ENCODE data around the gene ADK. TPM values are rescaled to one million over a fixed set of nuclear protein-coding genes. Genes with fewer than 3 reads are reported as not detected.

ADK gene
- total RNA-seq, 2 donors from 2014 or later, result 34.7 to 36.8 TPM

DNA sequence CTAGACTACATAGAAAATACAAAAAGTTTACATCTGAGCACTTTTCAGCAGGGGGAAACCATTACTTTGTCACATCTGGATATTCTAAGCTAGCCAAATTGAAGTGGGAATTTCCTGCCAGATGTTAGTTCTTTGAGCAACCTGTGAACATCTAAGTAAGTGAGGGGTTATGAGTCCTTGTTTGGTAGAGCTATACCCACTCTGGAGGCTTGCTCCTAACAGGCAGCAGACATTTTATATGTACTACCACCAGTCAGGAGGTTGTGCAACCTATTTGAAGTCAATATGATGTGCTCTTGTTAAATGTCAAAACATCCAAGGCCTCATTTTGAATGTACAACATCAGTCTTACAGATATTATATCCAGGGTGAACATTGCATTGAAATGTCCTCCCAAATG, 532.0 kb downstream of the ADK start:
- H3K36me3 Mint-ChIP-seq (ENCODE audit: low read depth), result peaks cover 2% of the 10 kb centered on the region
- no peak overlapping the region for H3K27ac Mint-ChIP-seq
- H3K9me3 ChIP-seq (ENCODE audit: control insufficient read depth, low read length, poor library complexity, severe bottlenecking), result no peaks in the 10 kb centered on the region
- ATAC-seq, result no peak
- H3K4me1 Mint-ChIP-seq, result peaks cover 7% of the 10 kb centered on the region
- H3K4me3 Mint-ChIP-seq, result no peak overlapping the region
- no peaks in the 10 kb centered on the region for H3K27me3 Mint-ChIP-seq
- no peak for DNase-seq

DNA sequence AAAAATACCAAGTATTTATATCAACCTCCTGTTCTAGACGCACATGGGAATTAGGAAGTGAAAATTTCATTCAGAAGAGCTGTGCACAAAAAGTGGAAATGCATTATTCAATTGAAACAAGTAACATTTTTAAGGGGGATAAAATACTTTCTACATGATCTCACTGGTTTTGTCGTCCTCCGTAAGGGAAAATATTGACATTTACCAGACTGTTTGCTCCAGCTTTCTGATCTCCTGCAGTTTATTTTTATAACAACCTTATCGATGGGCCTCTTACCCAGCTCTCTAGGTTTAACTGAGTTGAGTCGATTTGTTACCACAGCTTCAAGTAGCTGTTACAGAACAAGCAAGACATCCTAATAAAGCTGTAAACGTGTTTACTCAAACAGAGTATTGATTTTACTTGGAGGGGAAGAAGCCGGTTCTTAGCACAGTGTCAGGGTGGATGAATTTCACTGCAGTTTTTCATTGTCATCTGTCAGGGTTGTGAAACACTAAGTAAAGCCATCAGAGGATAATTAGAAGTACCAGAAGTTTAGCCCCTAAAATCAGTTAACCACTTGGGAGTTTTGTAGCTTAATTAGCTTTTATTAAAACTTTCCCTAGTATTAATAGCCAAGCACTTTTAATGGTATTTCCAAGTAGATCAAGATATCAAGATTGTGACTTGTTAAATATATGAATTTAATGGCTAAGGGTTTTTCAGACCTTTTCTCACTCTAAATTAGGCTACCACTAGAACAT, 532.8 kb downstream of the ADK start:
- H3K9me3 ChIP-seq (ENCODE audit: control insufficient read depth, low read length, poor library complexity, severe bottlenecking), result no peaks in the 10 kb centered on the region
- ATAC-seq, result no peak
- no peaks in the 10 kb centered on the region for H3K27me3 Mint-ChIP-seq
- no peak overlapping the region for H3K4me3 Mint-ChIP-seq
- H3K27ac Mint-ChIP-seq, result no peak overlapping the region
- peaks cover 11% of the 10 kb centered on the region for H3K4me1 Mint-ChIP-seq
- DNase-seq, result no peak
- H3K36me3 Mint-ChIP-seq (ENCODE audit: low read depth), result peaks cover 2% of the 10 kb centered on the region

DNA sequence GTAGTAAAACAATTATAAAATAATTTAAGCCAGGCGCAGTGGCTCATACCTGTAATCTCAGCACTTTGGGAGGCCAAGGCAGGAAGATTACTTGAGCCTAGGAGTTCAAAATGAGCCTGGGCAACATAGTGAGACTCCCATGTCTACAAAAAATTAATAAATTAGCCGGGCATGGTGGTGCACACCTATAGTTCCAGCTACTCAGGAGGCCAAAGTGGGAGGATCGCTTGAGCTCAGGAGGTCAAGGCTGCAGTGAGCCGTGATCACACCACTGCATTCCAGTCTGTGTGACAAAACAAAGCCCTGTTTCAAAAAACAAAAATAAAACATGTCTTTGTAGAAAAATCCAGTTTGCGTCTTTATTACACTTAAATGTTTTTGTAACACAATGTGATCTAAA, 533.4 kb downstream of the ADK start:
- ATAC-seq, result no peak
- H3K27me3 Mint-ChIP-seq, result no peaks in the 10 kb centered on the region
- H3K27ac Mint-ChIP-seq, result no peak overlapping the region
- DNase-seq, result no peak
- no peak overlapping the region for H3K4me3 Mint-ChIP-seq
- no peaks in the 10 kb centered on the region for H3K9me3 ChIP-seq (ENCODE audit: control insufficient read depth, low read length, poor library complexity, severe bottlenecking)
- H3K4me1 Mint-ChIP-seq, result peaks cover 11% of the 10 kb centered on the region
- peaks cover 2% of the 10 kb centered on the region for H3K36me3 Mint-ChIP-seq (ENCODE audit: low read depth)

DNA sequence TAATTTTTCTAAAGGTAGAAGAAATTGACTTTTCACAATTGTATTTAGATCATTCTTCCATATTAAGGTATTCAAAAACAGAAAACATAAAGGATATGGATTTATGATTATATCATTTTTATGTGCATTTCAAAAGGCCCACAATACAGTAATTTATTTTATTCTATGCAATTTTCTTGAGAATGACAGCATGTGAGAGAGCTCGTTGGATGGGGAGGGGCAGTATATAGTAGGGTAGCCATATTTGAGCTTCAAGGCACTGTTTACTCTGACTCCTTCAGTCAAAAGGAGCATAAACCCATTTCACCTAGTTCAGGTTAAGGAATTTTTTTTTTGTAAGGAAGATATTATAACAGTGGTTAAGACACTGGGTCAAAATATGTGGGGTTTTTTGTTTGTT, 534.5 kb downstream of the ADK start:
- ATAC-seq, result no peak
- Mint-ChIP-seq H3K27me3 (no peaks in the 10 kb centered on the region), H3K36me3 (ENCODE audit: low read depth) (peaks cover 2% of the 10 kb centered on the region), H3K4me1 (peaks cover 11% of the 10 kb centered on the region), H3K27ac (no peak overlapping the region), H3K4me3 (no peak overlapping the region)
- DNase-seq, result no peak
- H3K9me3 ChIP-seq (ENCODE audit: control insufficient read depth, low read length, poor library complexity, severe bottlenecking), result no peaks in the 10 kb centered on the region

DNA sequence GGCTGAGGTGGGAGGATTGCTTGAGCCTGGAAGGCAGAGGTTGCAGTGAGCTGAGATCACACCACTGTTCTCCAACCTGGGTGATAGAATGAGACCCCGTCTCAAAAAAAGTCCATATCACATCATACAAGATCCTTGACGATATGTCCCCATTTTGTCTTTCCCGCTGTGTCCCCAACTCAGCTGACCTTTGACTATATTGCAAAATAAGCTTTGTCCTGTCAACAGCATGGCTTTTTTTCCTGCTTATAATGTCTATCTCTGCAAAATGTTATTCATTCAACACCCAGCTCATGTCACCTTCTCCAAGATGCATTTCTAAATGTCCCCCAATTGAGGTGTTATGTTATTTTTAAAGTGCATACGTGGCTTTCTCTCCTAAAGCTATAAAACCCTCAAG, 539.4 kb downstream of the ADK start:
- H3K36me3 Mint-ChIP-seq (ENCODE audit: low read depth), result peaks cover 2% of the 10 kb centered on the region

DNA sequence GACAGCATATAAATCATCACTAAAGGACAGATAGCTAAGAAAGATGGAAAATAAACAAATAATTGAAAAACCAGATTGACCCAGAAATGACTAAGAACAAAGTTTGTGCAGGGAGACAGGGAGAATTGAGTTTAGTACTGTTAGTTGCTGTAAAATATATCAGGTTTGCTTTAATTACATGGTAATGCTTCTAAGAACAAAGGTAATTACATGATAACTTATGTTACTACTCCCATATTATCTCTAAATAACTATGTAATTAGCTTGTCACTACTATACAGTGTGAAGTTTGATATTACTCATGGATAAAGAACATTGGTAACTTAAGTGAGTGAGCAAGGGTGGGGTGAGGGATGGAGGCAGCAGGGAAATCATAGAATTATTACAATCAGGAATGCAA, 540.1 kb downstream of the ADK start:
- Mint-ChIP-seq H3K4me1 (peaks cover 3% of the 10 kb centered on the region), H3K27me3 (no peaks in the 10 kb centered on the region), H3K36me3 (ENCODE audit: low read depth) (peaks cover 2% of the 10 kb centered on the region), H3K4me3 (no peak overlapping the region), H3K27ac (no peak overlapping the region)
- DNase-seq (no peak), ATAC-seq (no peak)
- H3K9me3 ChIP-seq (ENCODE audit: control insufficient read depth, low read length, poor library complexity, severe bottlenecking), result no peaks in the 10 kb centered on the region

More for the DNA sequence above, 539.4 kb downstream of the ADK start:
- Mint-ChIP-seq H3K4me1 (peaks cover 3% of the 10 kb centered on the region), H3K27me3 (no peaks in the 10 kb centered on the region), H3K27ac (peak overlapping the region; percentile 45), H3K4me3 (no peak overlapping the region)
- no peaks in the 10 kb centered on the region for H3K9me3 ChIP-seq (ENCODE audit: control insufficient read depth, low read length, poor library complexity, severe bottlenecking)
- ATAC-seq, result no peak
- DNase-seq, result no peak

DNA sequence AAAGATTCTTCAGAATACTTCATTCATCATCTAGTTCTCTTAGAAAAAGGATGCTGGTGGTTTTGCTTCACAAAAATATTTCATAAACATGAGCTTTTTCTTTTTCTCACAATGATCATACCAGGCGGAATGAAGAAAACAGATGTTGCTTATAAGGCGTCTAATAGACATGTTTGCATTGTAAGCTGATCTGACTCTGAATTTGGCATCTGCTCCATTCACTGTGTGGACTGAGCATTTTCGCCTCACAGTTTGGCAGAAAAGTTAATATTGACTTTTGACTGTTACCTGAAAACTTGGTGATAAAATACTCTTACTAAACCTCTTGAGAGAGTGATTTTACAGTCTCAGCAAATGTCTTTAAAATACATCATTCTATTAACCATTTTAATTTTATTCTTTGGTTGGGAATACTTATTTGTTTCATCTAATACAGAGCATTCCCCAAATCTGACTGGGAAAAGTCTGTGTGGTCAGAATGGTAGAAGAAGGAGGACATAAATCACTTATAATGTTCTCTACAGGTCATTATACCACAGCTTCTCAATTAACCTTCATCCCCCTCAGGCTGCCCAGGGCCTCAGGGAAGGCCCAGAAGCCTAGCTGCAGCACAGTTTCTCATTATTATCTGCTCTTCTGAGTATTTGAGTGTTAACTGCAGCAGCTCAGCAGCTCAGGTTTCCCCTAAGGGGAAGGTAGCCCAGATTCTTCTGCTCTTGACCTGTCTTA, 553.8 kb downstream of the ADK start:
- H3K27me3 Mint-ChIP-seq, result no peaks in the 10 kb centered on the region
- no peak overlapping the region for H3K4me3 Mint-ChIP-seq
- ATAC-seq, result no peak
- H3K36me3 Mint-ChIP-seq (ENCODE audit: low read depth), result peaks cover 10% of the 10 kb centered on the region
- H3K4me1 Mint-ChIP-seq, result peaks cover 2% of the 10 kb centered on the region
- no peak for DNase-seq
- no peaks in the 10 kb centered on the region for H3K9me3 ChIP-seq (ENCODE audit: control insufficient read depth, low read length, poor library complexity, severe bottlenecking)
- no peak overlapping the region for H3K27ac Mint-ChIP-seq

DNA sequence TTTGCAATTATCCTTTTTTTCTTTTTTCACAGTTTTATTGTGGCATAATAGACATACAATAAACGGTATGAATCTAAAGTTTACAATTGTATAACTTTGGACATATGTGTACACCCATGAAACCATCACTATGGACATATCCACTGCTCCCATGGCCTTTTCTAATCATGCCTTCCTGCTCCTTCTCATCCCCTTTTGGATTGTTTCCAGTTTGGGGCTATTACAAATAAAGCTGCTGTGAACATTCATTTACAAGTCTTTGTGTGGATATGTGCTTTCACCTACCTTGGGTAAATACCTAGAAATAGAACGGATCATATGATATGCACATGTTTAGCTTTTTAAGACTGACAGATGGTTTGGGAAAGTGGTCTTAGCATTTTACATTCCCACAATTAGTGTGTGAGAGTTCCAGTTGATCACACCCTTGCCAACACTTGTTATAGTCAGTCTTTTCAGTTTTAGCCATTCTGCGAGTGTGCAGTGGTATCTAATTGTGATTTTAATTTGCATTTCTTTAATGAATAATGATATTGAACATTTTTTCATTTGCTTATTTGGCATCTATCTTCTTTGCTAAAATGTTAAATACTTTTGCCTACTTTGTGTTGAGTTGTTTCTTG, 554.4 kb downstream of the ADK start:
- DNase-seq (no peak), ATAC-seq (no peak)
- H3K4me3 Mint-ChIP-seq, result no peak overlapping the region
- no peak overlapping the region for H3K27ac Mint-ChIP-seq
- H3K36me3 Mint-ChIP-seq (ENCODE audit: low read depth), result peaks cover 10% of the 10 kb centered on the region
- H3K4me1 Mint-ChIP-seq, result peaks cover 2% of the 10 kb centered on the region
- no peaks in the 10 kb centered on the region for H3K9me3 ChIP-seq (ENCODE audit: control insufficient read depth, low read length, poor library complexity, severe bottlenecking)
- no peaks in the 10 kb centered on the region for H3K27me3 Mint-ChIP-seq

DNA sequence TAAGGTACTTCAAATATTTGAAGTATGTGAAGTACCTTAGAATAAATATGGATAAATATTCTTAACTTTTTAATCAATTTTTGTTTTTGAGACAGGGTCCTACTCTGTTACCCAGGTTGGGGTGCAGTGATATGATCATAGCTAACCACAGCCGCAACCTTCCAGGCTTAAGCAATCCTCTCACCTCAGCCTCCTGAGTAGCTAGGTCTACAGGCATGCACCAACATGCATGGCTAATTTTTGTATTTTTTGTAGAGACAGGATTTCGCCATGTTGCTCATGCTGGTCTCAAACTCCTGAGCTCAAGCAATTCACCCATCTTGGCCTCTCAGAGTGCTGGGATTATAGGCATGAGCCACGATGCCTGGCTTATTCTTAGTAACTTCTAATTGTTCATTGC, 555.9 kb downstream of the ADK start:
- no peak for DNase-seq
- H3K36me3 Mint-ChIP-seq (ENCODE audit: low read depth), result peaks cover 10% of the 10 kb centered on the region
- no peaks in the 10 kb centered on the region for H3K4me1 Mint-ChIP-seq
- ATAC-seq, result no peak
- no peaks in the 10 kb centered on the region for H3K27me3 Mint-ChIP-seq
- H3K27ac Mint-ChIP-seq, result no peak overlapping the region
- no peaks in the 10 kb centered on the region for H3K9me3 ChIP-seq (ENCODE audit: control insufficient read depth, low read length, poor library complexity, severe bottlenecking)
- H3K4me3 Mint-ChIP-seq, result no peak overlapping the region

DNA sequence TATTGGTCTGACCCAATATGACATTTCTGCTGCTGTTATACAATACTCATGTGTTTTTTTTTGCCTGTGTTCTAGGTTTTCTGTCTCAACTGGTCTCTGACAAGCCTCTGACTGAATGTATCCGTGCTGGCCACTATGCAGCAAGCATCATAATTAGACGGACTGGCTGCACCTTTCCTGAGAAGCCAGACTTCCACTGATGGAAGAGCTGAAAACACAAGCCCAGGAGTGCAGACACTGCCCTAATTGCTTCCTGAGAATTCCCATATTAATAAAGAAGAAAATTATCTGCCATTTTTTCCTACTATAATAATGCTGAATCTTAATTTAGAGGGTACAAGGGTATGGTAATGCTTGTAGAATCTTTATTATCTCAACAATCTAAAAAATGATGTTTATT, 557.2 kb downstream of the ADK start:
- ATAC-seq (no peak), DNase-seq (no peak)

DNA sequence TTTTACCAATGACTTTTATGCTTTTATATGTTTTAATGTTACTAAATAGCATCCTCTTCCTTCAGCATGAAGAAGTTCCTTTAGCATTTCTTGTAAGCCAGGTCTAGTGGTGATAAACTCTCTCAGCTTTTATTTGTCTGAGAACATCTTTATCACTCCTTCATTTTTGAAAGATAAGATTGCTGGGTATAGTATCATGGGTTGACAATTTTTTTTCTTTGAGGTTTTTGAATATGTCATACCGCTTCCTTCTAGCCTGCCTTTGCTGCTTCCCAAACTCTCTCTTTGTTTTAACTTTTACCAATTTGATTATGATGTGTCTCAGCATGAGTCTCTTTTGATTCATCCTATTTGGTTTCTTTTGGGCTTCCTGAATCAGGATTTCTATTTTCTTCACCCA, 567.2 kb downstream of the ADK start:
- Mint-ChIP-seq H3K4me1 (no peaks in the 10 kb centered on the region), H3K27me3 (no peaks in the 10 kb centered on the region), H3K27ac (no peak overlapping the region), H3K36me3 (ENCODE audit: low read depth) (peaks cover 8% of the 10 kb centered on the region), H3K4me3 (no peak overlapping the region)
- no peak for DNase-seq
- H3K9me3 ChIP-seq (ENCODE audit: control insufficient read depth, low read length, poor library complexity, severe bottlenecking), result no peaks in the 10 kb centered on the region
- ATAC-seq, result no peak

More for the DNA sequence above, 557.2 kb downstream of the ADK start:
- no peaks in the 10 kb centered on the region for H3K9me3 ChIP-seq (ENCODE audit: control insufficient read depth, low read length, poor library complexity, severe bottlenecking)
- Mint-ChIP-seq H3K4me1 (no peaks in the 10 kb centered on the region), H3K27me3 (no peaks in the 10 kb centered on the region), H3K4me3 (no peak overlapping the region), H3K27ac (no peak overlapping the region), H3K36me3 (ENCODE audit: low read depth) (peaks cover 3% of the 10 kb centered on the region)

DNA sequence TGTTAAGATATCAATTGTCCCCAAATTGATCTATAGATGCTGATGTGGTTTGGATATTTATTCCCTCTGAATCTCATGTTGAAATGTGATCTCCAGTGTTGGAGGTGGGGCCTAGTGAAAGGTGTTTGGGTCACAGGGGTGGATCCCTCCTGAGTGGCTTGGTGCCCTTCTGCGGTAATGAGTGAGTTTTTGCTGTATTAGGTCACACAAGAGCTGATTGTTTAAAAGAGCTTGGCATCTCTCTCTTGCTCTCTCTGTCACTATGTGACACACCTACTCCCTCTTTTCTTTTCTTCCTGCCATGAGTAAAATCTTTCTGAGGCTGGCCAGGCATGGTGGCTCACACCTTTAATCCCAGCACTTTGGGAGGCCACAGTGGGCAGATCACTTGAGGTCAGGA, 577.2 kb downstream of the ADK start:
- no peaks in the 10 kb centered on the region for H3K4me1 Mint-ChIP-seq
- no peak for DNase-seq
- no peak overlapping the region for H3K4me3 Mint-ChIP-seq
- peaks cover 4% of the 10 kb centered on the region for H3K36me3 Mint-ChIP-seq (ENCODE audit: low read depth)
- no peak for ATAC-seq
- H3K9me3 ChIP-seq (ENCODE audit: control insufficient read depth, low read length, poor library complexity, severe bottlenecking), result no peaks in the 10 kb centered on the region
- H3K27me3 Mint-ChIP-seq, result no peaks in the 10 kb centered on the region
- H3K27ac Mint-ChIP-seq, result no peak overlapping the region

DNA sequence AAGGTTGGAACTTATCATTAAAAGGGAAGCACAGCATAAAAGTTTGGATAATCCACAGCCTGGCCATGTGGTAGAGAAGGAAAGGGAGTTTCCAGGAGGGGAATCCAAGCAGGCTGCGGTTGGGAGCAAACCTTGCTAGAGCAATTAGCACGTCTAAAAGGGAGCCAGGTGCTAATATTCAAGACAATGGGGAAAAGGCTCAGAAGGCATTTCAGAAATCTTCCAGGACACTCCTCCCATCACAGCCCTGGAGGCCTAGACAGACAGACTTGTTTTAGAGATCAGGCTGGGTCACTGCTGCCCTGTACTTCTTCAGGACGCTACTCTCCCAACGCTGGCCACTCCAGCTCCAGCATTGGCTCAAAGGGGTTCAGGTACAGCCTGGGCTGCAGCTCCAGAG, 579.2 kb downstream of the ADK start:
- ATAC-seq (no peak), DNase-seq (no peak)
- Mint-ChIP-seq H3K4me3 (no peak overlapping the region), H3K36me3 (ENCODE audit: low read depth) (no peaks in the 10 kb centered on the region), H3K27me3 (no peaks in the 10 kb centered on the region), H3K4me1 (no peaks in the 10 kb centered on the region), H3K27ac (no peak overlapping the region)
- no peaks in the 10 kb centered on the region for H3K9me3 ChIP-seq (ENCODE audit: control insufficient read depth, low read length, poor library complexity, severe bottlenecking)

Data from T-helper 17 cell (primary cell).